AG09319 (cell line): Measurements from ENCODE around the gene RBM44.

Experiments
- DNase-seq: peaks from one replicate; pipeline ENCODE4 v3.0.0-alpha.2; 2010; ENCODE audit warnings: low read depth; ENCODE audit errors: extremely low read depth
- TF ChIP-seq, protein P1 (sequence below): IDR thresholded peaks from 2 replicates; pipeline ENCODE4 v1.5.1; 2011; ENCODE audit warnings: low read depth, mild to moderate bottlenecking, inconsistent platforms, low read length, moderate library complexity

The RBM44 gene

DNA sequence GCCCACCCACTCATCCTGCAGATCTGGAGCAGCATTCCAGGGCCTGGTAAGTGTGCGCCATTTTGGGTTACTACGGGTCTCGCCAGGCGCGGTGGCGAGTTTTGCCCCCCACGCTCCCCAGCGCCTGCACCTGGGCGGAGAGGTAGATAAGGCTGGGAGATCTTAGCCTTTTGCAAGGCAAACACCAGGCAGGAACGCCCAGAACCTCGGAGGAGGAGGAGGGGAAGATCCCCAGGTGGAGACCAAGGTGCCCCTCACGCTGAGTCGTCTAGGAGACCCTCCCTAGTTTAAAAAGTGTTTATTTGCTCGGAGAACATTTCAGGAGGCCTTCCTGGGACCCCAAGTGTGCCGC, 60.5 kb downstream of the RBM44 start:
- DNase-seq: no peak
- TF ChIP-seq, protein P1, sequence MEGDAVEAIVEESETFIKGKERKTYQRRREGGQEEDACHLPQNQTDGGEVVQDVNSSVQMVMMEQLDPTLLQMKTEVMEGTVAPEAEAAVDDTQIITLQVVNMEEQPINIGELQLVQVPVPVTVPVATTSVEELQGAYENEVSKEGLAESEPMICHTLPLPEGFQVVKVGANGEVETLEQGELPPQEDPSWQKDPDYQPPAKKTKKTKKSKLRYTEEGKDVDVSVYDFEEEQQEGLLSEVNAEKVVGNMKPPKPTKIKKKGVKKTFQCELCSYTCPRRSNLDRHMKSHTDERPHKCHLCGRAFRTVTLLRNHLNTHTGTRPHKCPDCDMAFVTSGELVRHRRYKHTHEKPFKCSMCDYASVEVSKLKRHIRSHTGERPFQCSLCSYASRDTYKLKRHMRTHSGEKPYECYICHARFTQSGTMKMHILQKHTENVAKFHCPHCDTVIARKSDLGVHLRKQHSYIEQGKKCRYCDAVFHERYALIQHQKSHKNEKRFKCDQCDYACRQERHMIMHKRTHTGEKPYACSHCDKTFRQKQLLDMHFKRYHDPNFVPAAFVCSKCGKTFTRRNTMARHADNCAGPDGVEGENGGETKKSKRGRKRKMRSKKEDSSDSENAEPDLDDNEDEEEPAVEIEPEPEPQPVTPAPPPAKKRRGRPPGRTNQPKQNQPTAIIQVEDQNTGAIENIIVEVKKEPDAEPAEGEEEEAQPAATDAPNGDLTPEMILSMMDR: no peak

DNA sequence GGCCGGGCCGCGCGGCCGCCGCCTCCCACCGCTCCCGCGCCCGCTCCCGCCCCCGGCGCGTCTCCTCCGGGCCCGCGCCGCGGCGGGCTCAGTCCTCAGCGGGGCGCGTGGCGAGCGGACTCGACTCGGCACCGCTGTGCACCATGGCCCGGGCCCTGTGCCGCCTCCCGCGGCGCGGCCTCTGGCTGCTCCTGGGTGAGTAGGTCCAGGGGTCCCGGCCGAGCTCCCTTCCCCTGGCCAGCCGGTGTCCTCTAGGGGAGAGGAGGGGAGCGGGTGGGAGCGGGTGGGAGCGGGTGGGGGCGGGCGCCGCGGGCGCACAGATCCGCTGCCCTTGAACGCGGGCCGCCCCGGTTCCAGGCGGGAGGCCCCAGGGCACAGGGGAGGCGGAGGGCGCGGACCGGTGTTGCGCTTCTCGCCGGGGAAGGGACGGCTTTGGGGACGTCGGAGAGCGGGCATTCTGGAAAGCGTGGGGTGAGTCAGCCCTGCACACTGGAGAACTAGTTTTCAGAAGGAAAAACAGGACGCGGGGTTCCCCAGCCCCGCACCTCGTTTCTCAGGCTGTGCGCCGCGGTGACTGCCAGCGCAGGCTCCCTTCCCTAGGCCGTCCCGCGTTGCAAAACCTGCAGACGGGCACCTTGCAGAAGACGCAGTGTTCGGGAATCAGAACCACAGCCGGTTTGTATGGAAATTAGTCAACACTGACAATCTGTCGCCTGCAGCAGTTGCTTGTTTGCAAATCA, 61.1 kb downstream of the RBM44 start, which contains the start of gene RAMP1:
Gene RAMP1 (plus strand): TSS at position 91 of the 740 bp plus-strand sequence. CDS start 53 bp downstream, at position 144.
- TF ChIP-seq, protein P1: no peak
- DNase-seq: no peak

GRCh38 chr2:237860273-237860935, 61.8 kb downstream of the RBM44 start:
- TF ChIP-seq, protein P1: no peak
- DNase-seq: no peak

DNA sequence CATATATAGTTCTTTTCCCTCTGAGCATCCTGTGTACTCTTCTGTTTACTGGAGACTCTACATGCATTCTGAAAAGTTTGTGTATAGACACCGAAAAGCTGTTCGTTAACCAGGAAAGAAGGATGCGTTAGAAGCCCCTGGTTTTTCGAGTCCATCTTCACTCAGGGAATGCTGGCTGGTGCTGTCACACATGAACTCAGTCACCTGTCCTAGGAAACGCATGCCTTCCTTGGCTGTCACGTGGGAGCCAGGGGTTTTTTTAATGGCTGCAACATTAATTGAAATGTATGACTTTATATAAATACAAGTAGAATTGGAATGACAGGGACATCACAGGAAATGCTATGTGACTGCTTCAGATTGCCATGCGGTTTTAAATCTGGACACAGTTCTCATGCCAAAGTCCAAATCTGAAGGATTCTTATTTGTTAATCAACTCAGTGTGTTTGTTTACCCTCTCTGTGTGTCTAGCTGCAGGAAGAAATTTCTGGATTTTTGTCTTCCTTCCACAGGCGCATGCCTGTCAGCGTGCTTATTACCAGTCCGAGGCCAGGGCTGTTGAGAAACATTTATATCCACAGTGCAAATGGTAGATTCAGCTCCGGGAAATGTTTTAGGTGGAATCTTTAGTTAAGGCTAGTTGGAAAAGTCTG, 63.4 kb downstream of the RBM44 start:
- TF ChIP-seq, protein P1: no peak
- DNase-seq: no peak

- DNase-seq: no peak
- TF ChIP-seq, protein P1: no peak
Measured at GRCh38 chr2:237862528-237862895, 63.9 kb downstream of the RBM44 start.

GRCh38 chr2:237863102-237863511, 64.5 kb downstream of the RBM44 start:
- no peak for DNase-seq
- TF ChIP-seq, protein P1: no peak
